Tibial nerve (tissue), 4 donors: ENCODE data around the gene DPP3. TPM values are rescaled to one million over a fixed set of nuclear protein-coding genes. Genes with fewer than 3 reads are reported as not detected.

ENCODE experiments used
- DNase-seq, 2 donors: peaks; one replicate each; pipeline ENCODE4 v3.0.0-alpha.2; 2019; ENCODE audit warnings: low spot score in 2 of 2
- H3K27ac ChIP-seq, 4 donors: fragments of 200-600 bp; sonication (generic) in 3 of 4; one replicate each; pipeline ENCODE4 v1.5.1; 2017 to 2019; ENCODE audit warnings: mild to moderate bottlenecking in 1 of 4
- H3K27me3 ChIP-seq, 2 donors: fragments of 200-600 bp; sonication (generic) in 1 of 2; one replicate each; pipeline versions ENCODE4 v1.5.1 to v1.6.0; 2017 to 2019
- H3K36me3 ChIP-seq, 3 donors: fragments of 200-600 bp; sonication (generic); one replicate each; pipeline ENCODE4 v1.5.1; 2018 to 2019
- H3K4me1 ChIP-seq, 4 donors: fragments of 200-600 bp; sonication (generic) in 3 of 4; one replicate each; pipeline ENCODE4 v1.5.1; 2017 to 2019
- H3K4me3 ChIP-seq, 4 donors: fragments of 200-600 bp; sonication (generic) in 3 of 4; one replicate each; pipeline ENCODE4 v1.5.1; 2017 to 2019; ENCODE audit warnings: mild to moderate bottlenecking in 1 of 4, moderate library complexity in 1 of 4
- H3K9me3 ChIP-seq, 4 donors: fragments of 200-600 bp; sonication (generic) in 3 of 4; one replicate each; pipeline ENCODE4 v1.5.1; 2017 to 2019
- CTCF ChIP-seq, 5 experiments: fragments of 200-600 bp in 3 of 5; fragments of 450-650 bp in 2 of 5; sonication (generic) in 3 of 5; IDR thresholded peaks; one replicate each; pipeline ENCODE4 v1.5.1; 2016 to 2019; ENCODE audit warnings: antibody characterized with exemption in 5 of 5, mild to moderate bottlenecking in 3 of 5, moderate library complexity in 2 of 5
- EP300 ChIP-seq, 2 donors: sonication (generic); formaldehyde crosslinking; IDR thresholded peaks; one replicate each; pipeline ENCODE4 v1.6.1; 2017; ENCODE audit warnings: antibody characterized with exemption in 2 of 2, mild to moderate bottlenecking in 1 of 2
- POLR2A ChIP-seq, 2 donors: fragments of 450-650 bp; IDR thresholded peaks; one replicate each; pipeline ENCODE4 v1.6.1; 2017; ENCODE audit warnings: antibody characterized with exemption in 2 of 2, mild to moderate bottlenecking in 2 of 2, moderate library complexity in 2 of 2
- WGBS, 2 donors: methylation state at CpG; one replicate each; pipeline ENCODE4 v1.1.5; 2018; 5-methylcytosine and 5-hydroxymethylcytosine counted together
- small RNA-seq: library from RNA; depleted of rRNA; stranded (forward); fragments of <200 nt; gene quantifications from one replicate; pipeline ENCODE3, GENCODE V24; 2016
- total RNA-seq, 4 donors: library from RNA; depleted of rRNA; stranded (reverse); fragments of >200 nt; gene quantifications; one replicate each; pipeline ENCODE4 v1.1.0, GENCODE V29; 2016

The DPP3 gene
- total RNA-seq, 4 donors from 2014 or later: 12.2 to 41.8 (median 25.0) TPM

- no peak for TF ChIP-seq POLR2A (IDR thresholded peaks at IDR 0.05)
- no peak for TF ChIP-seq EP300 (IDR thresholded peaks at IDR 0.05)
- TF ChIP-seq CTCF (IDR thresholded peaks at IDR 0.05): no peak
- no peak overlapping the region for H3K27ac ChIP-seq
- DNase-seq: no peak
- H3K9me3 ChIP-seq: no peaks in the 10 kb centered on the region
- H3K4me3 ChIP-seq: no peak overlapping the region
- peaks cover 0 to 8% of the 10 kb centered on the region in 2 donors for H3K27me3 ChIP-seq
- H3K4me1 ChIP-seq: peaks cover 0 to 13% (median 4%) of the 10 kb centered on the region in 4 donors
- WGBS, 2 donors: 61 to 73% methylated on average over 3 of the region's 3 CpGs
- H3K36me3 ChIP-seq: no peaks in the 10 kb centered on the region
These were observed 75.2 kb downstream of the DPP3 start for GRCh38 chr11:66555416-66555815.

GRCh38 chr11:66556086-66556485, 75.9 kb downstream of the DPP3 start:
- Histone ChIP-seq H3K4me1 (peaks cover 0 to 13% (median 4%) of the 10 kb centered on the region in 4 donors), H3K36me3 (no peaks in the 10 kb centered on the region), H3K4me3 (no peak overlapping the region), H3K9me3 (no peaks in the 10 kb centered on the region), H3K27ac (no peak overlapping the region), H3K27me3 (peaks cover 0 to 8% of the 10 kb centered on the region in 2 donors)
- DNase-seq: no peak
- 83 to 100% methylated on average over 1 to 7 of the region's 7 CpGs for WGBS, 2 donors
- TF ChIP-seq EP300 (IDR thresholded peaks at IDR 0.05) (no peak), CTCF (IDR thresholded peaks at IDR 0.05) (no peak), POLR2A (IDR thresholded peaks at IDR 0.05) (no peak)

GRCh38 chr11:66557733-66558326, 77.6 kb downstream of the DPP3 start:
- Histone ChIP-seq H3K4me3 (no peak overlapping the region), H3K27ac (no peak overlapping the region), H3K36me3 (peaks cover 0 to 15% (median 0%) of the 10 kb centered on the region in 3 donors), H3K9me3 (no peaks in the 10 kb centered on the region), H3K27me3 (peaks cover 0 to 8% of the 10 kb centered on the region in 2 donors), H3K4me1 (peaks cover 0 to 13% (median 4%) of the 10 kb centered on the region in 4 donors)
- 92 to 94% methylated on average over 10 to 19 of the region's 24 CpGs for WGBS, 2 donors
- TF ChIP-seq CTCF (IDR thresholded peaks at IDR 0.05): no peak
- TF ChIP-seq POLR2A (IDR thresholded peaks at IDR 0.05): no peak
- no peak for TF ChIP-seq EP300 (IDR thresholded peaks at IDR 0.05)
- DNase-seq: no peak

Small RNA genes lying within 50 kb of the gene (small RNA-seq; reads per million reads assigned to genes)
- not detected for gene RF00416

Other genes starting within 250 kb of the DPP3 start
- 10 to 100 TPM; 14.9 to 32.7 (median 23.9) TPM for gene KLC2, start 222.7 kb upstream of the DPP3 start, total RNA-seq
- gene RAB1B, start 211.8 kb upstream of the DPP3 start, total RNA-seq: 100 to 1,000 TPM in 2 of 4 donors, 10 to 100 TPM in 2; 76.3 to 144 (median 96.8) TPM
- not detected for gene CNIH2, start 202.3 kb upstream of the DPP3 start, total RNA-seq
- gene YIF1A, start 191.3 kb upstream of the DPP3 start, total RNA-seq: 100 to 1,000 TPM in 2 of 4 donors, 10 to 100 TPM in 2; 76.0 to 143 (median 90.6) TPM
- not detected for gene TMEM151A, start 188.5 kb upstream of the DPP3 start, total RNA-seq
- 10 to 100 TPM; 29.9 to 69.7 (median 47.3) TPM for gene CD248, start 163.4 kb upstream of the DPP3 start, total RNA-seq
- gene RIN1, start 144.0 kb upstream of the DPP3 start, total RNA-seq: 10 to 100 TPM in 1 of 4 donors, 1 to 10 TPM in 3; 2.4 to 14.1 (median 4.1) TPM
- 10 to 100 TPM; 27.2 to 44.7 (median 34.8) TPM for gene BRMS1, start 135.3 kb upstream of the DPP3 start, total RNA-seq
- 100 to 1,000 TPM in 1 of 4 donors, 10 to 100 TPM in 3; 53.4 to 105 (median 97.6) TPM for gene B4GAT1, start 132.8 kb upstream of the DPP3 start, total RNA-seq
- 1 to 10 TPM; 1.5 to 5.4 (median 2.4) TPM for gene SLC29A2, start 108.7 kb upstream of the DPP3 start, total RNA-seq
- gene NPAS4, start 59.4 kb upstream of the DPP3 start, total RNA-seq: under 1 TPM in 1 of 4 donors, not detected in 3; 0.42 TPM
- 10 to 100 TPM; 42.9 to 63.8 (median 53.9) TPM for gene MRPL11, start 41.6 kb upstream of the DPP3 start, total RNA-seq
- gene PELI3, start 13.5 kb upstream of the DPP3 start, total RNA-seq: 10 to 100 TPM; 14.4 to 26.4 (median 20.4) TPM
- 100 to 1,000 TPM in 2 of 4 donors, 10 to 100 TPM in 2; 66.1 to 161 (median 104) TPM for gene BBS1, start 30.2 kb downstream of the DPP3 start, total RNA-seq
- 10 to 100 TPM; 15.3 to 17.7 (median 16.6) TPM for gene ZDHHC24, start 65.6 kb downstream of the DPP3 start, total RNA-seq
- under 1 TPM in 1 of 4 donors, not detected in 3; 0.21 TPM for gene ACTN3, start 66.5 kb downstream of the DPP3 start, total RNA-seq
- gene CTSF, start 88.2 kb downstream of the DPP3 start, total RNA-seq: 100 to 1,000 TPM; 102 to 322 (median 190) TPM
- gene CCDC87, start 112.6 kb downstream of the DPP3 start, total RNA-seq: 1 to 10 TPM in 1 of 4 donors, under 1 TPM in 2, not detected in 1; 0.21 to 1.1 (median 0.30) TPM
- 10 to 100 TPM; 33.4 to 54.0 (median 48.6) TPM for gene CCS, start 112.8 kb downstream of the DPP3 start, total RNA-seq
- 10 to 100 TPM; 42.4 to 72.6 (median 61.5) TPM for gene RBM14, start 136.2 kb downstream of the DPP3 start, total RNA-seq
- 10 to 100 TPM; 53.5 to 83.9 (median 57.2) TPM for gene RBM4, start 158.3 kb downstream of the DPP3 start, total RNA-seq
- 10 to 100 TPM in 3 of 4 donors, 1 to 10 TPM in 1; 7.1 to 15.9 (median 12.2) TPM for gene RBM4B, start 197.5 kb downstream of the DPP3 start, total RNA-seq
- gene SPTBN2, start 248.8 kb downstream of the DPP3 start, total RNA-seq: 10 to 100 TPM in 2 of 4 donors, 1 to 10 TPM in 2; 3.1 to 18.3 (median 8.5) TPM